ENCODE data around the gene SNRPD3.

SNRPD3 gene

DNA sequence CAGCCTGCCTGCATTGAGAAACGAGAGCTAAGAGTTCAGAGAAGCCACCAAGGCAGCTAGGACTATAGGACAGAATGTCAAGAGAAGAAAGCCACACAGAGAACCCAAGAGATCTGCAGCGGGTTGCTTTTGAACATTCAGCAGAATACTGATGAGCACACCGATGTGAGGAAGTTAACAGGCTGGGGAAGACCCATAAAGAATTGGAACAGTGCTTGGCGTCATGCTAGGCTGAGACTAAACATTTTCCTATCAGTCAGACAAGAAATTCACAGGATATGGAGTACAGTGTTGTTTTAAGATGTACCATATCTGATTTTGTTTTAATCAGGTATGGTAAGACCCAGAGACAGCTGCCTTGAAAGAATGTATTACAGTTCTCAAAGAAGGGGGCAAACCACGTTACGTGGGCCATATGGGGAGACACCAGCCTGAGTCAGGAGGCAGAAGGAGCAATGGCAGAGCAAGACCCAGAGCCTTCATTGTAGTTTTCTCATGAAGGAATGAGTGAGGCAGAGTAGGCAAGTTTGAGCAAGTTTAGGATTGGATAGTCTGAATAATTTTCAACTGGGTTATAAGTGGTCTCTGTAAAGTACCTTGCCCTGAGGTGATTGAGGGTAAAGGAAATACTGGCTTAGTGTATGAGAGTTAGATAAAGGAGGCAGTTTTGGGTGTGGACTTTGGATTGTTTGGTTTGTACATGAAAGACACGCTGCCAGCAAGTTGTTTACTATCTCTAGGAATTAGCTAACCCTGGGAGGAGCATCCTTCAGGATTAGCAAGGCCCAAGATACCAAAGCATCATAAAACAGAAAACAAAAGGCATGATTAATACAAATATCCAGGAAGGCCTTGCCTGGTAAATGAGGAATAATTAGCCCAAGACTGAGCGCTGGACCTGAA, 22.8 kb downstream of the SNRPD3 start:
- DNase-seq, result no peak
- Histone ChIP-seq H3K9me3 (ENCODE audit: severe bottlenecking) (no peaks in the 10 kb centered on the region), H3K4me3 (ENCODE audit: low read depth, low read length) (no peak overlapping the region), H3K27me3 (ENCODE audit: insufficient read depth, low read depth, severe bottlenecking) (no peaks in the 10 kb centered on the region), H3K36me3 (peaks cover 29% of the 10 kb centered on the region), H3K27ac (no peak overlapping the region)
- TF ChIP-seq, protein P1, sequence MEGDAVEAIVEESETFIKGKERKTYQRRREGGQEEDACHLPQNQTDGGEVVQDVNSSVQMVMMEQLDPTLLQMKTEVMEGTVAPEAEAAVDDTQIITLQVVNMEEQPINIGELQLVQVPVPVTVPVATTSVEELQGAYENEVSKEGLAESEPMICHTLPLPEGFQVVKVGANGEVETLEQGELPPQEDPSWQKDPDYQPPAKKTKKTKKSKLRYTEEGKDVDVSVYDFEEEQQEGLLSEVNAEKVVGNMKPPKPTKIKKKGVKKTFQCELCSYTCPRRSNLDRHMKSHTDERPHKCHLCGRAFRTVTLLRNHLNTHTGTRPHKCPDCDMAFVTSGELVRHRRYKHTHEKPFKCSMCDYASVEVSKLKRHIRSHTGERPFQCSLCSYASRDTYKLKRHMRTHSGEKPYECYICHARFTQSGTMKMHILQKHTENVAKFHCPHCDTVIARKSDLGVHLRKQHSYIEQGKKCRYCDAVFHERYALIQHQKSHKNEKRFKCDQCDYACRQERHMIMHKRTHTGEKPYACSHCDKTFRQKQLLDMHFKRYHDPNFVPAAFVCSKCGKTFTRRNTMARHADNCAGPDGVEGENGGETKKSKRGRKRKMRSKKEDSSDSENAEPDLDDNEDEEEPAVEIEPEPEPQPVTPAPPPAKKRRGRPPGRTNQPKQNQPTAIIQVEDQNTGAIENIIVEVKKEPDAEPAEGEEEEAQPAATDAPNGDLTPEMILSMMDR (IDR thresholded peaks at IDR 0.05; ENCODE audit: low read depth, low read length), result no peak

DNA sequence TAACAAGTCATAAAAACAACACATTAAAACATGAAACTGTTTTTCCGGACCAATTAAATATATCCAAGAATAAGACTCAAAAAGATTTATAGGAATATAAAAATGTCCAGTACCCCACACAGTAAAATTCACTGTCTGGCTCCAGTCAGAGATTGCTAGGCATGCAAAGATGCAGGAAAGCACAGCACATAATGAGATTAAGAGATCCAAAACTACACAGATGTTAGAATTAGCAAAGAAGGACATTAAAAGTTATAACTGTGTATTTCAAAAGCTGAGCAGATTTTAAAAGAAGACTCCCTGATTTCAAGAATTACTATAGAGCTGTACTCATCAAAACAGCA, 23.4 kb downstream of the SNRPD3 start:
- Histone ChIP-seq H3K36me3 (peaks cover 22% of the 10 kb centered on the region), H3K4me3 (ENCODE audit: low read depth, low read length) (no peak overlapping the region), H3K9me3 (ENCODE audit: severe bottlenecking) (no peaks in the 10 kb centered on the region), H3K27me3 (ENCODE audit: insufficient read depth, low read depth, severe bottlenecking) (no peaks in the 10 kb centered on the region), H3K27ac (no peak overlapping the region)
- TF ChIP-seq, protein P1 (IDR thresholded peaks at IDR 0.05; ENCODE audit: low read depth, low read length), result no peak
- DNase-seq, result no peak

DNA sequence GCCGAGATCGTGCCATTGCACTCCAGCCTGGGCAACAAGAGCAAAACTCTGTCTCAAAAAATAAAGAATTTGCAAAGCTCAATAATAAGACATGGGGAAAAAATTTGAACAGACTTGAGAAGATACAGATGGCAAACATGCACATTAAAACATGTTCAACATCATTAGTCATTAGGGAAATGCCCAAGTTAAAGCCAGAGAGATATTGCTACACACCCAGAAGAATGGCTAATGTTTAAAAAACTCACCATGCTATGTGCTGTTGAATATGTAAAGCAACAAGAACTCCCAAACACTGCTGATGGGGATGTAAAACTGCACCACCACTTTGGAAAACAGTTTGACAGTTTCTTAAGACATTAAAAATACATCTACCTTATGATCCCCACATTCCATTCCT, 24.5 kb downstream of the SNRPD3 start:
- Histone ChIP-seq H3K36me3 (peaks cover 12% of the 10 kb centered on the region; the same call in 1 of the 2 replicates), H3K4me3 (ENCODE audit: low read depth, low read length) (no peak overlapping the region), H3K27me3 (ENCODE audit: insufficient read depth, low read depth, severe bottlenecking) (no peaks in the 10 kb centered on the region), H3K27ac (no peak overlapping the region), H3K9me3 (ENCODE audit: severe bottlenecking) (no peaks in the 10 kb centered on the region)
- TF ChIP-seq, protein P1 (IDR thresholded peaks at IDR 0.05; ENCODE audit: low read depth, low read length), result no peak
- no peak for DNase-seq

DNA sequence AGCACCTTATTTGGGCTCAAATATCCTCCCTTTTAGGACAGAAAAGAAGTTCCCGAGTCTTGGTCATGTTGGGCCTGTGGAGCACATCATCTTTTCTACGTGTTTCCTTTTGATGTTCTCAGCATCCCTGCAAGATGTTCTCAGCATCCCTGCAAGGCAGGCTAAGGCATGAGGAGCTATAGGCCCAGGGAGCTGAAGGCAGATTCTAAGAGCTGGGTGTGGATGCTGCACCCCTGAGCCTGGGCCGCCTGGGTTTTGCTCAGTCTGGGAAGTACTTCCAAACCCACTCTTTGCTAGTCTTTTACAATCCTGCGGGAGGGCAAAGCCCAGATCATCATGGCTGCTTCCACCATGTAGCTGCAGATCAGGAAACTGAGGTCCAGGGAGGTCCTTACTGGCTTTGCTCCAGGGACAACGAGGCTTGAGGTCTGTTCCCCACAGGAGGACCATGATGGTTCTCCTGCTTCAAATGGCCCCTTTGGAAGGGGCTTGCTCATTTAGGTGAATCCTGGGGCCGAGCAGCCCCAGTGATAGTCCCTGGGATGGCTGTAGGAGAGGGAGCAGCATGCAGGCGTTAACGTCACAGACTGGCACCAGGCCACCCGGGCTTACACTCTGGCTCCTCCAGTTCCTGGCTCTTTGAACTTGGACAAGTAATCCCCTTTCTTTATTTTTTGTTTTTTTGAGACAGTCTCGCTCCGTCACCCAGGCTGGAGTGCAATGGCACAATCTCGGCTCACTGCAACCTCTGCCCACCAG, 26.4 kb downstream of the SNRPD3 start:
- DNase-seq, result no peak
- Histone ChIP-seq H3K36me3 (peaks cover 19% of the 10 kb centered on the region), H3K27me3 (ENCODE audit: insufficient read depth, low read depth, severe bottlenecking) (no peaks in the 10 kb centered on the region), H3K9me3 (ENCODE audit: severe bottlenecking) (no peaks in the 10 kb centered on the region), H3K4me3 (ENCODE audit: low read depth, low read length) (no peak overlapping the region), H3K27ac (no peak overlapping the region)
- TF ChIP-seq, protein P1 (IDR thresholded peaks at IDR 0.05; ENCODE audit: low read depth, low read length), result no peak

DNA sequence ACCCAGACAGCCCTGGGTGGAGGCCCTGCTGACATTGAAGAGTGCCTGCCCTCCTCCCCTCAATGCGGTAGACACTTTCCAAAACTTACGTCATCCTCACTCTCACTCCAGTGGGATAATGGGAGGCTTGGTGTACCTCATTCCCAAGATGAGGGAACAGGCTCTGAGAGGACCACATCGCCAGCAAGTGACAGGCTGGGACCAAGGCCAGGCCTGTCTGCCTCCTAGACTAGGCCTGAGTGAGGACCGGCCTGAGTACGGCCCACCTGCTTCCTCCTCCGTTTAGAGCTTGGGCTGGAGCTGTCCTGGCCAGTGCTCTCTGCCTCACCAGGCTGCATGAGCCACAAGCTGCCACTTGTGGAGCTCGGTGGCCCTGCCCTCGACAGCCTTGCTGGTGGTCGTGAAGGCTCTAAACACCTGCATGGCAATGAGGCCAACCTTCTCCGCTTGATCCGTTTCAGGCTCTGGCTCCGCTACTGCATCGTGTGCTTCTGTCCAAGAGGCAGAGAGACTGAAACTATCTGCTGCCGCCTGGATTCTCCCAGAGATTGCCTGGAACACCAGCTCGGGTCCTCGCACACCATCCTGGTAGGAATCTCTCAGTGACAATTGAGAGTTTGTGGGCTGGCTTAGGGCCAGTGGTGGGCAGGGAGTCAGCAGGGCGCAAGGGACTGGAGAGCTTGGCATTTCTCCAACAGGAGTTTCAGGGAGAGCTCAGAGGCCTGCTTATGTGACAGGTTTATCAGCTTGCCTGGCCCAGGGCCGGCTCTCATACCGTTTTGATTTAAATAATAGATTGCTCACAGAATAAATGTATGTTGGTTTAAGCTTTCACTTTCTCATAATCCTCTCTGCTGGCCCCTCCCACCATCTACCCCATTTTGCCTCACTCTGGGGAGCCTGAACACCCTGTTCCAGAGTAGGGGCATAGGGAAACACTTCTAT, 27.7 kb downstream of the SNRPD3 start:
- no peak overlapping the region for H3K4me3 ChIP-seq (ENCODE audit: low read depth, low read length)
- H3K36me3 ChIP-seq, result peaks cover 12% of the 10 kb centered on the region
- no peak for DNase-seq
- H3K27me3 ChIP-seq (ENCODE audit: insufficient read depth, low read depth, severe bottlenecking), result no peaks in the 10 kb centered on the region
- no peaks in the 10 kb centered on the region for H3K9me3 ChIP-seq (ENCODE audit: severe bottlenecking)
- no peak overlapping the region for H3K27ac ChIP-seq
- TF ChIP-seq, protein P1 (IDR thresholded peaks at IDR 0.05; ENCODE audit: low read depth, low read length), result no peak
